OCI-M2 (cell line): ENCODE results near the gene BBS5.
A peak's percentile ranks its signal among the peaks of the same experiment; 100 is the strongest.
"Not testable (repeated sequence)": the region's sequence is repeated elsewhere in the genome, so short reads cannot be mapped to it uniquely, and the experiment has no call there.

ENCODE experiments used
- DNase-seq: peaks from one replicate; lab custom pipeline; 2025; ENCODE audit not compliant: unreplicated experiment; lab: John Stamatoyannopoulos, UW

BBS5 gene

GRCh38 chr2:169485650-169486138 lies 6.4 kb downstream of the BBS5 start:
- no peak for DNase-seq

GRCh38 chr2:169486487-169486886 lies 7.2 kb downstream of the BBS5 start:
- no peak for DNase-seq

- DNase-seq = no peak
These were observed 11.5 kb downstream of the BBS5 start for GRCh38 chr2:169490834-169491233.

GRCh38 chr2:169491378-169491777 lies 12.1 kb downstream of the BBS5 start:
- DNase-seq = no peak

- DNase-seq = no peak
These were observed 14.1 kb downstream of the BBS5 start for GRCh38 chr2:169493360-169493759.

- DNase-seq = no peak
These were observed 16.1 kb downstream of the BBS5 start for GRCh38 chr2:169495310-169495928.

GRCh38 chr2:169504651-169505050 lies 25.4 kb downstream of the BBS5 start:
- no peak for DNase-seq

- DNase-seq = no peak
These were observed 28.4 kb downstream of the BBS5 start for GRCh38 chr2:169507698-169508097.

- DNase-seq = no peak
These were observed 30.1 kb downstream of the BBS5 start, which contains the start of gene KLHL41 for GRCh38 chr2:169509298-169509885. KLHL41 (plus strand) TSS chr2:169509702; CDS start chr2:169509779, 77 bp downstream.

GRCh38 chr2:169509955-169510354 lies 30.7 kb downstream of the BBS5 start:
- no peak for DNase-seq

- no peak for DNase-seq
These were observed 31.2 kb downstream of the BBS5 start for GRCh38 chr2:169510496-169510895.

GRCh38 chr2:169511818-169512217 lies 32.5 kb downstream of the BBS5 start:
- DNase-seq = no peak

- no peak for DNase-seq
These were observed 33.2 kb downstream of the BBS5 start for GRCh38 chr2:169512525-169512924.

- no peak for DNase-seq
These were observed 33.8 kb downstream of the BBS5 start for GRCh38 chr2:169513094-169513493.

GRCh38 chr2:169513926-169514325 lies 34.6 kb downstream of the BBS5 start:
- no peak for DNase-seq

- DNase-seq = not testable (repeated sequence)
These were observed 35.5 kb downstream of the BBS5 start for GRCh38 chr2:169514758-169515157.

GRCh38 chr2:169516488-169516995 lies 37.2 kb downstream of the BBS5 start:
- not testable (repeated sequence) for DNase-seq

GRCh38 chr2:169520896-169521295 lies 41.6 kb downstream of the BBS5 start:
- DNase-seq = no peak

GRCh38 chr2:169523681-169524080 lies 44.4 kb downstream of the BBS5 start:
- no peak for DNase-seq

- DNase-seq = no peak
These were observed 46.1 kb downstream of the BBS5 start for GRCh38 chr2:169525434-169525833.

- no peak for DNase-seq
These were observed 47.2 kb downstream of the BBS5 start for GRCh38 chr2:169526451-169526850.

- DNase-seq = peak; percentile 50
These were observed 49.0 kb downstream of the BBS5 start for GRCh38 chr2:169528271-169528701.
